ENCODE data around the gene NFIB. TPM values are rescaled to one million over a fixed set of nuclear protein-coding genes. Genes with fewer than 3 reads are reported as not detected.

Gene NFIB
- total and polyA plus RNA-seq, 2 of the 8 experiments (the other 6 are each of a cell fraction or from before 2014, with no cell fraction given) = 2.6 to 13.1 TPM

DNA sequence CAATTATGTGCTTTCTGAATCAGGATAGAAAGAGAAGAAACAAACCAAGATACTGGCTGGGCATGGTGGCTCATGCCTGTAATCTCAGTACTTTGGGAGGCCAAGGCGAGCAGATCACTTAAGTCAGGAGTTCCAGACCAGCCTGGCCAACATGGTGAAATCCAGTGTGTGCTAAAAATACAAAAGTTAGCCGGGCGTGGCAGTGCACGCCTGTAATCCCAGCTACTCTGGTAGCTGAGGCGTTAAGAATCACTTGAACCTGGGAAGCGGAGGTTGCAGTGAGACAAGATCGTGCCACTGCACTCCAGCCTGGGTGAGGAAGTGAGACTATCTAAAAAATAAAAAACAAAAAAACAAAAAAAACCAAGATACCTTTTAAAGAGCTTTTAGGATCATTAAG lies 214.2 kb downstream of the NFIB start (continued):
- no peak for TF ChIP-seq TBP (IDR thresholded peaks at IDR 0.05; ENCODE audit: low read depth, low read length)
